Gastrocnemius medialis (tissue), 4 donors: Measurements from ENCODE around the gene LRRC4. TPM values are rescaled to one million over a fixed set of nuclear protein-coding genes. Genes with fewer than 3 reads are reported as not detected.

Experiments
- ATAC-seq, 2 donors: fragments of 150-250 bp; one replicate each; pipeline ENCODE4 v1.9.1; 2016
- DNase-seq, 2 donors: peaks; one replicate each; pipeline ENCODE4 v3.0.0-alpha.2; 2019
- H3K27ac ChIP-seq, 4 donors: fragments of 200-600 bp; sonication (generic); 1 replicate in 1 of 4; 2 replicates in 3 of 4; pipeline ENCODE4 v1.5.1; 2016 to 2018; ENCODE audit warnings: mild to moderate bottlenecking in 2 of 4, moderate library complexity in 1 of 4
- H3K27me3 ChIP-seq, 3 donors: fragments of 200-600 bp; sonication (generic) in 2 of 3; 1 replicate in 1 of 3; 2 replicates in 2 of 3; pipeline versions ENCODE4 v1.5.1 to v1.6.0; 2016 to 2019; ENCODE audit warnings: mild to moderate bottlenecking in 1 of 3, moderate library complexity in 1 of 3
- H3K36me3 ChIP-seq, 2 donors: fragments of 200-600 bp; sonication (generic) in 1 of 2; one replicate each; pipeline ENCODE4 v1.5.1; 2017 to 2018
- H3K4me1 ChIP-seq, 2 donors: fragments of 200-600 bp; sonication (generic) in 1 of 2; one replicate each; pipeline ENCODE4 v1.5.1; 2016 to 2017; ENCODE audit warnings: mild to moderate bottlenecking in 2 of 2
- H3K4me3 ChIP-seq, 4 donors: fragments of 200-600 bp; sonication (generic) in 3 of 4; 1 replicate in 1 of 4; 2 replicates in 3 of 4; pipeline ENCODE4 v1.5.1; 2016 to 2019; ENCODE audit warnings: mild to moderate bottlenecking in 2 of 4
- H3K9me3 ChIP-seq, 3 donors: fragments of 200-600 bp; sonication (generic) in 2 of 3; 1 replicate in 1 of 3; 2 replicates in 2 of 3; pipeline ENCODE4 v1.5.1; 2016 to 2019
- CTCF ChIP-seq, 5 experiments: fragments of 450-650 bp in 3 of 5; fragments of 200-600 bp in 2 of 5; sonication (generic) in 2 of 5; IDR thresholded peaks in 4 of 5; conservative IDR thresholded peaks in 1 of 5; 1 replicate in 4 of 5; 2 replicates in 1 of 5; pipeline ENCODE4 v1.5.1; 2016 to 2019; ENCODE audit warnings: antibody characterized with exemption in 5 of 5, mild to moderate bottlenecking in 3 of 5, moderate library complexity in 3 of 5
- POLR2A ChIP-seq, 2 donors: fragments of 450-650 bp; IDR thresholded peaks; one replicate each; pipeline ENCODE4 v1.6.1; 2017; ENCODE audit warnings: antibody characterized with exemption in 2 of 2, mild to moderate bottlenecking in 2 of 2, moderate library complexity in 2 of 2
- in situ Hi-C, 4 donors: fragments of 200-750 bp; cut with MboI; loops; one replicate each; pipeline versions ENCODE4 v1.15.0 to v1.8.0; 2017; ENCODE audit warnings: low sequenced_read_pairs in 4 of 4
- intact Hi-C: fragments of 100-400 bp; cut with DNase I; formaldehyde crosslinking; loops from one replicate; pipeline ENCODE4 v1.15.1; 2023; ENCODE audit warnings: low total_unique reads
- total RNA-seq, 4 donors: library from RNA; depleted of rRNA; stranded (reverse); fragments of >200 nt; gene quantifications; one replicate each; pipeline versions ENCODE4 v1.1.0 to v1.2.3, GENCODE V29; 2016

Gene LRRC4
- total RNA-seq, 4 donors from 2014 or later: 0.29 to 4.3 (median 0.96) TPM

GRCh38 chr7:127983804-127984332 is 47.4 kb downstream of the LRRC4 start:
- no peaks in the 10 kb centered on the region for H3K4me1 ChIP-seq
- intact Hi-C loops: no loop called here
- ATAC-seq: no peak

DNA sequence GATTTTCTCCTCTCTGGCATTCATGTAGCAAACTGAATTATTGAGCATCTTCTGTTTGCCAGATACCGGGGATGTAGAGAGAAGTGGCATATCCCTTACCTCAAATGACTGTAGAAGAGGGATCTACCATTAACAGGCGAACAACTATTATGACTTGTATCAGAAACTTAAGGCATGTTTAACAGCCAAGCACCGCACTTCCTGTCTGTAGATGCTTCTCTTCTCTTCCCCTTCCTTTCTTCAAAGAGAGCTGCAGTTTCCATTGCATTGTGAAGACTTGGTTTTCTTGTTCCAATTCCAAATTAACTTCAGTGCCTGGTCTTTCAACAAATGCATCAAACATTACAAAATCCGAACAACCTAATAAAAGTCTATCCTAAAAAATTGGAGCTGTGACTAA is 49.3 kb downstream of the LRRC4 start:
- no peak for TF ChIP-seq CTCF (IDR thresholded peaks at IDR 0.05 in 4 of 5, conservative IDR thresholded peaks at IDR 0.05 in 1 of 5)
- no peak for TF ChIP-seq POLR2A (IDR thresholded peaks at IDR 0.05)
- DNase-seq (no peak), ATAC-seq (no peak)
- Histone ChIP-seq H3K27me3 (no peaks in the 10 kb centered on the region), H3K4me1 (no peaks in the 10 kb centered on the region), H3K27ac (no peak overlapping the region), H3K9me3 (no peaks in the 10 kb centered on the region), H3K36me3 (no peaks in the 10 kb centered on the region), H3K4me3 (no peak overlapping the region)
- intact Hi-C loops: no loop called here
- in situ Hi-C loops: no loop called here

More at GRCh38 chr7:127983804-127984332, 47.4 kb downstream of the LRRC4 start:
- Histone ChIP-seq H3K9me3 (no peaks in the 10 kb centered on the region), H3K36me3 (no peaks in the 10 kb centered on the region), H3K27ac (no peak overlapping the region), H3K4me3 (no peak overlapping the region), H3K27me3 (no peaks in the 10 kb centered on the region)
- TF ChIP-seq POLR2A (IDR thresholded peaks at IDR 0.05): no peak
- TF ChIP-seq CTCF (IDR thresholded peaks at IDR 0.05 in 4 of 5, conservative IDR thresholded peaks at IDR 0.05 in 1 of 5): no peak
- in situ Hi-C loops: no loop called here
- DNase-seq: no peak

- no peaks in the 10 kb centered on the region for H3K4me1 ChIP-seq
- no peaks in the 10 kb centered on the region for H3K27me3 ChIP-seq
- TF ChIP-seq POLR2A (IDR thresholded peaks at IDR 0.05) (no peak), CTCF (IDR thresholded peaks at IDR 0.05 in 4 of 5, conservative IDR thresholded peaks at IDR 0.05 in 1 of 5) (no peak)
- H3K9me3 ChIP-seq: no peaks in the 10 kb centered on the region
- ATAC-seq (no peak), DNase-seq (no peak)
- intact Hi-C loops (no loop called here), in situ Hi-C loops (no loop called here)
- H3K27ac ChIP-seq: no peak overlapping the region
- H3K36me3 ChIP-seq: no peaks in the 10 kb centered on the region
- H3K4me3 ChIP-seq: no peak overlapping the region
Observed at GRCh38 chr7:127980901-127981300, 50.3 kb downstream of the LRRC4 start.

GRCh38 chr7:127979728-127980126 is 51.5 kb downstream of the LRRC4 start:
- ATAC-seq (no peak), DNase-seq (no peak)
- in situ Hi-C loops (no loop called here), intact Hi-C loops (no loop called here)
- H3K27me3 ChIP-seq: no peaks in the 10 kb centered on the region
- TF ChIP-seq POLR2A (IDR thresholded peaks at IDR 0.05) (no peak), CTCF (IDR thresholded peaks at IDR 0.05 in 4 of 5, conservative IDR thresholded peaks at IDR 0.05 in 1 of 5) (no peak)
- no peak overlapping the region for H3K4me3 ChIP-seq
- no peaks in the 10 kb centered on the region for H3K4me1 ChIP-seq
- no peak overlapping the region for H3K27ac ChIP-seq
- H3K9me3 ChIP-seq: no peaks in the 10 kb centered on the region
- no peaks in the 10 kb centered on the region for H3K36me3 ChIP-seq

DNA sequence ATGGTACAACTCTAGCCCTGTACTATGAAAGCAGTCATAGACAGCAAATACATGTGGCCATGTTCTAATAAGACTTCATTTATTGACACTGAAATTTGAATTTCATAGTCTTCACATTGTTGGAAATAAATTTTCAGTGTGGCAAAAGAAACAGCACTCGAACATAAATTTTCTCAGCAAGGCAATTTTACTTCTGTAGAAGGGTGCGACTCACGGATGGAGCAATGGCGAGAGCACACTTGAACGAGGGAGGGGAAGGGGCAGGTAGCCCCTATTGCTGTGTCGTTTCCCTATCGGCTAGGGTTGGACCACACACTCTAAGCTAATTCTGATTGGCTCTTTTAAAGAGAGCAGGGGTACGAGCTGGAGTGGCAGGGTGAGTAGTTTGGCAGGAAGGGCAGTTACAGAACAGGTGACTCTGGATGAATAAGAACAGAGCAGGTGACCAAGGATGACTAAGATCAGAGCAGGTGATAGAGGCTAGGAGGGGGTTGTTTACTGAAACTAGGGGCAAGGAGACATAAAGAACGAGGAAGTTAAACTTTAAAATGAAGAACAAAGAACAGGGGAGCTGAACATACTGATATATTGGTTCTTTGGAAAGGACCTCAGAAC is 52.0 kb downstream of the LRRC4 start:
- no peak overlapping the region for H3K4me3 ChIP-seq
- no peaks in the 10 kb centered on the region for H3K36me3 ChIP-seq
- intact Hi-C loops (no loop called here), in situ Hi-C loops (no loop called here)
- H3K27ac ChIP-seq: no peak overlapping the region
- H3K4me1 ChIP-seq: no peaks in the 10 kb centered on the region
- TF ChIP-seq CTCF (IDR thresholded peaks at IDR 0.05 in 4 of 5, conservative IDR thresholded peaks at IDR 0.05 in 1 of 5) (no peak), POLR2A (IDR thresholded peaks at IDR 0.05) (no peak)
- H3K9me3 ChIP-seq: no peaks in the 10 kb centered on the region
- no peak for ATAC-seq
- no peak for DNase-seq
- H3K27me3 ChIP-seq: no peaks in the 10 kb centered on the region
